HG02884 (cell line): ENCODE data around the gene PTK7.
A peak's percentile ranks its signal among the peaks of the same experiment; 100 is the strongest.

Source experiments
- ATAC-seq: cut with Tn5 transposase; IDR thresholded peaks from one replicate; pipeline ENCODE4 v1.9.1; 2021; ENCODE audit warnings: mild to moderate bottlenecking, moderate library complexity; ENCODE audit not compliant: unreplicated experiment

The PTK7 gene

GRCh38 chr6:43175676-43176422 is 99.7 kb downstream of the PTK7 start:
- ATAC-seq, result no peak

GRCh38 chr6:43176423-43176786 is 100.3 kb downstream of the PTK7 start:
- ATAC-seq, result no peak

GRCh38 chr6:43178150-43178549 is 102.0 kb downstream of the PTK7 start:
- no peak for ATAC-seq

- no peak for ATAC-seq
These were observed 103.1 kb downstream of the PTK7 start for GRCh38 chr6:43178951-43179830.

GRCh38 chr6:43180058-43180457 is 103.9 kb downstream of the PTK7 start:
- ATAC-seq, result no peak

GRCh38 chr6:43180985-43181384 is 104.9 kb downstream of the PTK7 start:
- ATAC-seq, result no peak

- no peak for ATAC-seq
These were observed 105.5 kb downstream of the PTK7 start for GRCh38 chr6:43181621-43181941.

- peak; percentile 87 for ATAC-seq
These were observed 106.1 kb downstream of the PTK7 start, which contains the start of gene CUL9 for GRCh38 chr6:43181942-43182860. TSS of gene CUL9 (plus strand) at chr6:43182196. CDS start at chr6:43184311, 2,115 bp downstream.

GRCh38 chr6:43183441-43183840 is 107.3 kb downstream of the PTK7 start:
- ATAC-seq, result no peak

GRCh38 chr6:43184268-43184985 is 108.3 kb downstream of the PTK7 start:
- ATAC-seq, result no peak

- no peak for ATAC-seq
These were observed 109.4 kb downstream of the PTK7 start for GRCh38 chr6:43185391-43185985.

GRCh38 chr6:43186019-43186418 is 109.9 kb downstream of the PTK7 start:
- ATAC-seq, result no peak

- no peak for ATAC-seq
These were observed 110.6 kb downstream of the PTK7 start for GRCh38 chr6:43186706-43187105.

GRCh38 chr6:43187821-43188220 is 111.7 kb downstream of the PTK7 start:
- no peak for ATAC-seq

GRCh38 chr6:43188426-43188825 is 112.3 kb downstream of the PTK7 start:
- no peak for ATAC-seq

GRCh38 chr6:43189776-43190304 is 113.7 kb downstream of the PTK7 start:
- ATAC-seq, result no peak

GRCh38 chr6:43192911-43193310 is 116.8 kb downstream of the PTK7 start:
- no peak for ATAC-seq

- no peak for ATAC-seq
These were observed 117.8 kb downstream of the PTK7 start for GRCh38 chr6:43193929-43194328.

- ATAC-seq, result no peak
These were observed 120.2 kb downstream of the PTK7 start for GRCh38 chr6:43196337-43196736.

- no peak for ATAC-seq
These were observed 123.8 kb downstream of the PTK7 start for GRCh38 chr6:43199912-43200311.
